GM19023 (cell line): ENCODE data around the gene CFAP410.
"Not testable (repeated sequence)": the region's sequence is repeated elsewhere in the genome, so short reads cannot be mapped to it uniquely, and the experiment has no call there.

Experiments
- ATAC-seq: cut with Tn5 transposase; IDR thresholded peaks from one replicate; pipeline ENCODE4 v1.9.1; 2021; ENCODE audit warnings: mild to moderate bottlenecking, moderate library complexity; ENCODE audit not compliant: unreplicated experiment

Gene CFAP410

GRCh38 chr21:44351535-44352252, 12.5 kb upstream of the CFAP410 start:
- ATAC-seq = no peak

GRCh38 chr21:44350773-44351481, 11.7 kb upstream of the CFAP410 start:
- no peak for ATAC-seq

- no peak for ATAC-seq
Observed at GRCh38 chr21:44349847-44350772, 10.9 kb upstream of the CFAP410 start.

- no peak for ATAC-seq
Observed at GRCh38 chr21:44349416-44349846, 10.2 kb upstream of the CFAP410 start.

GRCh38 chr21:44348861-44349260, 9.7 kb upstream of the CFAP410 start:
- no peak for ATAC-seq

- no peak for ATAC-seq
Observed at GRCh38 chr21:44347911-44348451, 8.8 kb upstream of the CFAP410 start.

- no peak for ATAC-seq
Observed at GRCh38 chr21:44345495-44345894, 6.3 kb upstream of the CFAP410 start.

- ATAC-seq = no peak
Observed at GRCh38 chr21:44344541-44345183, 5.5 kb upstream of the CFAP410 start.

- ATAC-seq = not testable (repeated sequence)
Observed at GRCh38 chr21:44342981-44343380, 3.8 kb upstream of the CFAP410 start.

- not testable (repeated sequence) for ATAC-seq
Observed at GRCh38 chr21:44341726-44342458, 2.7 kb upstream of the CFAP410 start.

GRCh38 chr21:44337941-44338895, 972 bp downstream of the CFAP410 start:
- no peak for ATAC-seq

GRCh38 chr21:44337449-44337848, 1.7 kb downstream of the CFAP410 start:
- ATAC-seq = no peak

GRCh38 chr21:44335266-44336059, 3.7 kb downstream of the CFAP410 start:
- ATAC-seq = no peak

- ATAC-seq = no peak
Observed at GRCh38 chr21:44334329-44335030, 4.7 kb downstream of the CFAP410 start.

- ATAC-seq = no peak
Observed at GRCh38 chr21:44333509-44334328, 5.5 kb downstream of the CFAP410 start.

- no peak for ATAC-seq
Observed at GRCh38 chr21:44332965-44333364, 6.2 kb downstream of the CFAP410 start.
